ENCODE measurements around the gene LRCH4. TPM values are rescaled to one million over a fixed set of nuclear protein-coding genes. Genes with fewer than 3 reads are reported as not detected.
A peak's percentile ranks its signal among the peaks of the same experiment; 100 is the strongest.

Gene LRCH4
- total and polyA plus RNA-seq, 2 donors: 44.0 to 423 TPM

- H3K4me1 ChIP-seq (ENCODE audit: control insufficient read depth in 2 of 2, insufficient read depth in 2 of 2, low read length in 2 of 2): peaks cover 10 to 37% of the 10 kb centered on the region in 2 donors
- peaks cover 0 to 21% of the 10 kb centered on the region in 2 donors for H3K27me3 ChIP-seq (ENCODE audit: control insufficient read depth in 2 of 2, insufficient read depth in 1 of 2, low read length in 1 of 2)
- H3K4me3 ChIP-seq (ENCODE audit: low read length in 2 of 2): no peak within 1 kb of the TSS
- H3K27ac ChIP-seq (ENCODE audit: low read depth in 1 of 2, low read length in 1 of 2): no peak within 1 kb of the TSS
- peaks cover 64 to 66% of the 10 kb centered on the region in 2 donors for H3K36me3 ChIP-seq (ENCODE audit: control insufficient read depth in 2 of 2, insufficient read depth in 2 of 2, low read length in 1 of 2)
- WGBS: 96% methylated on average over 70 of the region's 70 CpGs
- H3K9me3 ChIP-seq (ENCODE audit: control insufficient read depth in 2 of 2, insufficient read depth in 1 of 2, low read length in 1 of 2): peaks cover 0 to 5% of the 10 kb centered on the region in 2 donors
- no peak for DNase-seq (ENCODE audit: low read depth in 6 of 9, low spot score in 9 of 9)
Measured at GRCh38 chr7:100573691-100574361, 12.1 kb downstream of the LRCH4 start, which contains the start of gene SAP25. Gene SAP25 (minus strand): TSS chr7:100573900. CDS start chr7:100573742, 158 bp downstream.

- Histone ChIP-seq H3K27me3 (ENCODE audit: control insufficient read depth in 2 of 2, insufficient read depth in 1 of 2, low read length in 1 of 2) (peaks cover 0 to 21% of the 10 kb centered on the region in 2 donors), H3K27ac (ENCODE audit: low read depth in 1 of 2, low read length in 1 of 2) (no peak overlapping the region), H3K4me3 (ENCODE audit: low read length in 2 of 2) (no peak overlapping the region), H3K9me3 (ENCODE audit: control insufficient read depth in 2 of 2, insufficient read depth in 1 of 2, low read length in 1 of 2) (peaks cover 0 to 10% of the 10 kb centered on the region in 2 donors), H3K36me3 (ENCODE audit: control insufficient read depth in 2 of 2, insufficient read depth in 2 of 2, low read length in 1 of 2) (peaks cover 57 to 58% of the 10 kb centered on the region in 2 donors), H3K4me1 (ENCODE audit: control insufficient read depth in 2 of 2, insufficient read depth in 2 of 2, low read length in 2 of 2) (peaks cover 10 to 44% of the 10 kb centered on the region in 2 donors)
- 99% methylated on average over 30 of the region's 30 CpGs for WGBS
- DNase-seq (ENCODE audit: low read depth in 6 of 9, low spot score in 9 of 9): no peak
Measured at GRCh38 chr7:100572949-100573675, 12.8 kb downstream of the LRCH4 start.

DNA sequence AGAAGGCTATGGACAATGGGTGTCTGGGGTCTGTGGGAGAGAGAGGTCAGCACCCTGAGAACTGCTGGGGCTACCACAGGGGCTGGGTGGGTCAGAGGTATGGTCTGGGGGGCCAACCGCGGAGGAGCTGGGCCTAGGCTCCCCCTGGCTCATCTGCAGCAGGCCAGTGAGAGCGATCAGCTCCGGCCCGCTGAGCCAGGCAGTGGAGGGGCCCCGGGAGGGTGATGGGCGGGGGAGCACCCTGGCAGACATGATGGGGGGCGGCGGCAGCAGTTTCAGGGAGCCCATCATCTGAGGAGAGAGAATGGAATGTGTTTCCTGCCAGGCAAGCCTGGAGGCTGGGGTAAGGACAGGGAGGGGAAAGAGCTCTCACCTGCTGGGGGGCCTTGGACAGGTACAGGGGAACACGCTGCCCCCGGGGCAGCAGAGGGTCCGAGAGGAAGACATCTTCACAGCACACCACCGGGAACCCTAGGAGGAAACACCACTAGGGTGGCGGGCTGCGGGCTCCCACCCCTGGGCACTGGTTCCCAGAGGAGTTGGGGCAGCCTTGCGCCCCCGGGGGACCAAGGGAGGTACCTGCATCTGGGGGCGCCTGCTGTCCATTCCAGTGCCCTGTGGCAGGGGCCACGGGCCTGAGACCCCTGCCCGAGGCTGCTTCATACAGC lies 13.5 kb downstream of the LRCH4 start:
- Histone ChIP-seq H3K4me1 (ENCODE audit: control insufficient read depth in 2 of 2, insufficient read depth in 2 of 2, low read length in 2 of 2) (peaks cover 10 to 50% of the 10 kb centered on the region in 2 donors), H3K4me3 (ENCODE audit: low read length in 2 of 2) (no peak overlapping the region), H3K36me3 (ENCODE audit: control insufficient read depth in 2 of 2, insufficient read depth in 2 of 2, low read length in 1 of 2) (peaks cover 50 to 52% of the 10 kb centered on the region in 2 donors), H3K27ac (ENCODE audit: low read depth in 1 of 2, low read length in 1 of 2) (peak overlapping the region in 1 of 2 donors; percentile 51), H3K9me3 (ENCODE audit: control insufficient read depth in 2 of 2, insufficient read depth in 1 of 2, low read length in 1 of 2) (peaks cover 0 to 10% of the 10 kb centered on the region in 2 donors), H3K27me3 (ENCODE audit: control insufficient read depth in 2 of 2, insufficient read depth in 1 of 2, low read length in 1 of 2) (peaks cover 0 to 21% of the 10 kb centered on the region in 2 donors)
- 96% methylated on average over 20 of the region's 20 CpGs for WGBS
- DNase-seq (ENCODE audit: low read depth in 6 of 9, low spot score in 9 of 9): no peak

GRCh38 chr7:100571829-100572116 lies 14.2 kb downstream of the LRCH4 start:
- Histone ChIP-seq H3K4me1 (ENCODE audit: control insufficient read depth in 2 of 2, insufficient read depth in 2 of 2, low read length in 2 of 2) (peaks cover 10 to 50% of the 10 kb centered on the region in 2 donors), H3K4me3 (ENCODE audit: low read length in 2 of 2) (no peak overlapping the region), H3K36me3 (ENCODE audit: control insufficient read depth in 2 of 2, insufficient read depth in 2 of 2, low read length in 1 of 2) (peaks cover 44 to 45% of the 10 kb centered on the region in 2 donors), H3K9me3 (ENCODE audit: control insufficient read depth in 2 of 2, insufficient read depth in 1 of 2, low read length in 1 of 2) (peaks cover 0 to 10% of the 10 kb centered on the region in 2 donors), H3K27ac (ENCODE audit: low read depth in 1 of 2, low read length in 1 of 2) (peak overlapping the region in 1 of 2 donors; percentile 51), H3K27me3 (ENCODE audit: control insufficient read depth in 2 of 2, insufficient read depth in 1 of 2, low read length in 1 of 2) (peaks cover 0 to 21% of the 10 kb centered on the region in 2 donors)
- no peak for DNase-seq (ENCODE audit: low read depth in 6 of 9, low spot score in 9 of 9)
- whole genome bisulfite sequencing: 94% methylated on average over 2 of the region's 2 CpGs

- WGBS: 96% methylated on average over 26 of the region's 26 CpGs
- no peak overlapping the region for H3K4me3 ChIP-seq (ENCODE audit: low read length in 2 of 2)
- peaks cover 10 to 50% of the 10 kb centered on the region in 2 donors for H3K4me1 ChIP-seq (ENCODE audit: control insufficient read depth in 2 of 2, insufficient read depth in 2 of 2, low read length in 2 of 2)
- peaks cover 38 to 40% of the 10 kb centered on the region in 2 donors for H3K36me3 ChIP-seq (ENCODE audit: control insufficient read depth in 2 of 2, insufficient read depth in 2 of 2, low read length in 1 of 2)
- peak overlapping the region; percentile 51 to 56 for H3K27ac ChIP-seq (ENCODE audit: low read depth in 1 of 2, low read length in 1 of 2)
- peaks cover 0 to 10% of the 10 kb centered on the region in 2 donors for H3K9me3 ChIP-seq (ENCODE audit: control insufficient read depth in 2 of 2, insufficient read depth in 1 of 2, low read length in 1 of 2)
- peaks cover 0 to 21% of the 10 kb centered on the region in 2 donors for H3K27me3 ChIP-seq (ENCODE audit: control insufficient read depth in 2 of 2, insufficient read depth in 1 of 2, low read length in 1 of 2)
- DNase-seq (ENCODE audit: low read depth in 6 of 9, low spot score in 9 of 9): no peak
Measured at GRCh38 chr7:100570954-100571828, 14.7 kb downstream of the LRCH4 start.

DNA sequence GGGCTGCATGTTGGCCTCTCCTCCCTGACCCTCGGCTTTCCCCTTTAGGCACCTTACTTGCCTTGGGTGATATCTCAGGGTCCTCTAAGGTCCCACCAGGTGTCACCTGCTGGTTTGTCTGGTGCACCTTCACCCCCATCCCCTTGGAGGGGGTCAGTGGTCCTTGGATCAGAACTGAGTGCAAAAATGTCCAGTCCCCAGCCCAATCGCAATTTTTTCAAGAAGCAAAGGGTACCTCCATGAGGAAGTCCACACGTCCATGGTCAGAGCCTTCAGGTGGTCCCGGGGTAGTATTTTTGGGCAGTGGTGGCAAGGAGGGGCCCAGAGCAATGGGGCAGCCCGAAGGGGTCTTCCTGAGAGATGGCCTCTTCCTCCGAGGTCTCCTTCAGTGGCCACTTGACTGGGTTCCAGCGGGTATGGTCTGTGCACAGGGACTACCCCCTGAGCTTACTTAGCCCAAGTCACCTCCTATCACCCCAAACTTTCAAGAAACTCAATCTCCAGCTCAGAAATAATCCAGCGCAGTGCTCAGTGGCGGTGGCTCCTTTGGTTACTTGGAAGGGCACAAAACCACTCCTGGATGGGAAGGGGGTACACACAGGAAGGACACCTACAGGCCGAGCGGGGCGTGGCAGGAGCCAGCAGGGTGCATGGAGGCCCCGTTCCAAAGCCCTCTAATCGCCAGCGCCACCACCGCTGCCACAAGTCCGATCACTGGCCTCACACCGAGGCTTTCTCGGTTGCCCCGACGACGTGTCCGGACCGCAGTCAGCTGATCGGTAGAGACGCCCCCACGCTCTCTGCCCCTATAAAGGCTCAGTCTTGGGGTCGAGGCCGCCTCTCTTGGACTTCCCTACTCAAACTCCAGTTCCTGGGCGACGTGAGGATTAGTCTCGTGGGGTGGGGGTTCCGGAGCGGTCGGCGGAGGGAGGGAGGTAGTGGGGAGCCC lies 16.8 kb downstream of the LRCH4 start:
- H3K27me3 ChIP-seq (ENCODE audit: control insufficient read depth in 2 of 2, insufficient read depth in 1 of 2, low read length in 1 of 2): peaks cover 0 to 21% of the 10 kb centered on the region in 2 donors
- H3K36me3 ChIP-seq (ENCODE audit: control insufficient read depth in 2 of 2, insufficient read depth in 2 of 2, low read length in 1 of 2): peaks cover 18 to 25% of the 10 kb centered on the region in 2 donors
- WGBS: 26% methylated on average over 36 of the region's 36 CpGs
- peak overlapping the region; percentile 22 to 23 for H3K4me3 ChIP-seq (ENCODE audit: low read length in 2 of 2)
- peak in 2 of 9 donors; percentile 45 to 65 for DNase-seq (ENCODE audit: low read depth in 6 of 9, low spot score in 9 of 9)
- H3K9me3 ChIP-seq (ENCODE audit: control insufficient read depth in 2 of 2, insufficient read depth in 1 of 2, low read length in 1 of 2): peaks cover 0 to 10% of the 10 kb centered on the region in 2 donors
- no peak overlapping the region for H3K27ac ChIP-seq (ENCODE audit: low read depth in 1 of 2, low read length in 1 of 2)
- H3K4me1 ChIP-seq (ENCODE audit: control insufficient read depth in 2 of 2, insufficient read depth in 2 of 2, low read length in 2 of 2): peaks cover 10 to 52% of the 10 kb centered on the region in 2 donors

DNA sequence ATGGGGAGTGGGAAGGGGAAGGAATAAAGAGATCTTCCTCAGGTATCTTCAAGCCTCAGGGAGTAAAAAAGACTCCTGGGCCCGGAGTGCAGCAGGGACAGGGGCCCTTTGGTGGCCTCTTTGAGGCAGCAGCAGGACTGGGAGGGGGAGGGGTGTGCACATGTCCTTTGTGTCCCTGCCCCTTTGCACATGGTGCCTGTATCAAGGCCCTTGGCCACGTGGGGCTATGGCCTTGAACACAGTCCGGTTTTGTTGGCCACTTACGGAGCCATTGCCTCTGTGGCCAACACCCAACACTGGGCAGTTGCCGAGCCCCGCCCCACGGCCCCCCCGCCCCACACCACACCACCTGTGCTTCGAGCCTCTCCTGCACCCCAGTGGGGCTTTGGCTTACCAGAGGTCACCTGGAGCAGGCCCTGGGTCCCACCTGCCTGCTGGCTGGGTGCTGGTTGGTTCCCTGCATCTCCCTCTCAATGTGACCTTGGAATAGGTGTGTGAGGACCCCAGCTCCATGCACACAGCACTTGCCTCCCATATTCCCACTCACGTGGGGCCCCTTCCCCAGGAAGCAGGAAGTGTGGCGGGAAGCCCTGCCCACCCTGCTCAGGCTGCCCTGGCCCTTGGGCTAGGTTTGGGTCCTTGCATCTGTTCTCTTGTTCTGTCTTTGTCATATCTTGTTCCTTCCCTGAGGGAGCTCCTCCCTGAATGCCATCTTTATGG lies 17.6 kb downstream of the LRCH4 start:
- H3K9me3 ChIP-seq (ENCODE audit: control insufficient read depth in 2 of 2, insufficient read depth in 1 of 2, low read length in 1 of 2): peaks cover 0 to 10% of the 10 kb centered on the region in 2 donors
- peaks cover 10 to 55% of the 10 kb centered on the region in 2 donors for H3K4me1 ChIP-seq (ENCODE audit: control insufficient read depth in 2 of 2, insufficient read depth in 2 of 2, low read length in 2 of 2)
- DNase-seq (ENCODE audit: low read depth in 6 of 9, low spot score in 9 of 9): no peak
- H3K27ac ChIP-seq (ENCODE audit: low read depth in 1 of 2, low read length in 1 of 2): no peak overlapping the region
- 91% methylated on average over 11 of the region's 11 CpGs for WGBS
- peaks cover 0 to 21% of the 10 kb centered on the region in 2 donors for H3K27me3 ChIP-seq (ENCODE audit: control insufficient read depth in 2 of 2, insufficient read depth in 1 of 2, low read length in 1 of 2)
- peaks cover 13 to 16% of the 10 kb centered on the region in 2 donors for H3K36me3 ChIP-seq (ENCODE audit: control insufficient read depth in 2 of 2, insufficient read depth in 2 of 2, low read length in 1 of 2)
- no peak overlapping the region for H3K4me3 ChIP-seq (ENCODE audit: low read length in 2 of 2)

All from thymus (tissue), 11 donors.